BE2C (cell line): ENCODE data around the gene MAP4K2.
"Not testable (repeated sequence)": the region's sequence is repeated elsewhere in the genome, so short reads cannot be mapped to it uniquely, and the experiment has no call there.

Experiments
- DNase-seq: peaks from one replicate; pipeline ENCODE4 v3.0.0-alpha.2; 2020
- H3K27me3 ChIP-seq: fragments of 250-450 bp; sonication (Bioruptor Pico); 2 replicates; pipeline ENCODE4 v1.5.1; 2020; ENCODE audit warnings: mild to moderate bottlenecking
- H3K36me3 ChIP-seq: fragments of 250-450 bp; sonication (Bioruptor Pico); 2 replicates; pipeline ENCODE4 v1.5.1; 2020; ENCODE audit warnings: mild to moderate bottlenecking
- H3K4me1 ChIP-seq: fragments of 250-450 bp; sonication (Bioruptor Pico); 2 replicates; pipeline ENCODE4 v1.5.1; 2020
- H3K4me3 ChIP-seq: 2 replicates; pipeline ENCODE4 v1.5.1; 2011; ENCODE audit warnings: low read depth, low read length
- H3K9me3 ChIP-seq: fragments of 250-450 bp; sonication (Bioruptor Pico); 2 replicates; pipeline ENCODE4 v1.5.1; 2020
- TF ChIP-seq, protein P1 (sequence below): IDR thresholded peaks from 2 replicates; pipeline ENCODE4 v1.5.1; 2012; ENCODE audit warnings: mild to moderate bottlenecking, low read depth, low read length

MAP4K2 gene

DNA sequence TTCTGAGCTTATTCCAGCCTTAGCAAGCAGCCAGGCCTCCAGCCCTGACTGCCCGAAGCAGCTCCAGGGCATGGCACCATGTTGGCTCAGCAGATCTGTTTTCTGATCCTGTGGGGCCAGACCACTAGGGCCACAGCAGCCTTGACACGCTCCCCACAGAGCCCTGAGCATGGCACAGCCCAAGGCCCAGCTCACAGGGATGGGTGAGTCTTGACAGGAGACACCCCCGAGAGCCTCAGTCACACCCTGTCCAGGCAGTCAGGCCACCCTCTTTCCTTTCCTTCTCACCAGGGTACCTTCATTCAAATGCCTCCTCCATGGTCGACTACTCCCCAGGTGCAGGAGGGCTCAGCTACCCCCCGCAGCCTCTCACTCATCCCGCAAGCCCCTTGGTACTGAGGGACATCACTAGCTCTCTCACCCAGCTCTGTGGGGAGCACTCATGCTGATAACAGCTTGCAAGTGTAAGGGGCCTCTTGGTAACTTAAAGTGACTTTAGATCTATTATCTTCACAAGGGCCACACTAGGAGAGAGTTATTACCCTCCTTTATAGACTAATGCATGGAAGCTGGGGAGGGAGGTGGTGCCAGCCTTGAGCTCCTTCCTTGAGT is 45.3 kb upstream of the MAP4K2 start:
- Histone ChIP-seq H3K9me3 (no peaks in the 10 kb centered on the region), H3K4me1 (no peaks in the 10 kb centered on the region), H3K4me3 (no peak overlapping the region), H3K36me3 (no peaks in the 10 kb centered on the region), H3K27me3 (no peaks in the 10 kb centered on the region)
- TF ChIP-seq, protein P1, sequence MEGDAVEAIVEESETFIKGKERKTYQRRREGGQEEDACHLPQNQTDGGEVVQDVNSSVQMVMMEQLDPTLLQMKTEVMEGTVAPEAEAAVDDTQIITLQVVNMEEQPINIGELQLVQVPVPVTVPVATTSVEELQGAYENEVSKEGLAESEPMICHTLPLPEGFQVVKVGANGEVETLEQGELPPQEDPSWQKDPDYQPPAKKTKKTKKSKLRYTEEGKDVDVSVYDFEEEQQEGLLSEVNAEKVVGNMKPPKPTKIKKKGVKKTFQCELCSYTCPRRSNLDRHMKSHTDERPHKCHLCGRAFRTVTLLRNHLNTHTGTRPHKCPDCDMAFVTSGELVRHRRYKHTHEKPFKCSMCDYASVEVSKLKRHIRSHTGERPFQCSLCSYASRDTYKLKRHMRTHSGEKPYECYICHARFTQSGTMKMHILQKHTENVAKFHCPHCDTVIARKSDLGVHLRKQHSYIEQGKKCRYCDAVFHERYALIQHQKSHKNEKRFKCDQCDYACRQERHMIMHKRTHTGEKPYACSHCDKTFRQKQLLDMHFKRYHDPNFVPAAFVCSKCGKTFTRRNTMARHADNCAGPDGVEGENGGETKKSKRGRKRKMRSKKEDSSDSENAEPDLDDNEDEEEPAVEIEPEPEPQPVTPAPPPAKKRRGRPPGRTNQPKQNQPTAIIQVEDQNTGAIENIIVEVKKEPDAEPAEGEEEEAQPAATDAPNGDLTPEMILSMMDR = no peak
- DNase-seq = no peak

DNA sequence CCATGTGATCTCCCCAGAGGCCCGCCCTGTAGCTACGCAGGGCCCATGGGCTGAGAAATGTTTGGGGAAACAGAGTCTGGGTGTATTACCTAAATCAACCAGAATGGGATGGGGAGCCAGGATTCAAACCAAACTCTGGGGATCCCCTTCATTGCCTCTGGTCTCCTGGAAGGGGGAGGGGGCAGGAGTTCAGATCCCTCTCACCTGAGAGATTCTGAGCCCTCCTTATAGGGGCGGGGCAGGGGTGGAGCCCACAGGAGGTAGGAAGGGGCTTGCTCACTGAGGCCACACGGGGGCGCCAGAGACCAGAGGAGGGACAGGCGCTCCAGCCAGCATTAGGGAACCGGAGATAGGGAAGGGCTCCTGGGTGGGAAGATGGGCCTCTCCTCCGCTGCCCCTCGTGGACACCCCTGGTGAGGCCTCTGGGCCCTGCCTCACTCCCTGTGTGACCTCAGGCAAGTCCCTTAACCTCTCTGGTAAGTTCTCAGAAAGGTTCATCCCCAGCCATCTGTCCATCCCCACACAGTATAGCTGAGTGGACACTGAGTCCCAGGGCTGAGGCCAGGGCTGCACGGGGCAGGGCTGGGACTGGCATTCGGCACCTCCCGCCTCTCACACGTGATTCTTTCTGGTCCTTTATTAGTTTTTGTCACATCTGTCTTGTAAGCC is 44.1 kb upstream of the MAP4K2 start:
- H3K36me3 ChIP-seq = no peaks in the 10 kb centered on the region
- DNase-seq = peak; percentile 92
- H3K4me3 ChIP-seq = no peak overlapping the region
- H3K27me3 ChIP-seq = no peaks in the 10 kb centered on the region
- no peaks in the 10 kb centered on the region for H3K4me1 ChIP-seq
- TF ChIP-seq, protein P1 = peak; percentile 78
- no peaks in the 10 kb centered on the region for H3K9me3 ChIP-seq

DNA sequence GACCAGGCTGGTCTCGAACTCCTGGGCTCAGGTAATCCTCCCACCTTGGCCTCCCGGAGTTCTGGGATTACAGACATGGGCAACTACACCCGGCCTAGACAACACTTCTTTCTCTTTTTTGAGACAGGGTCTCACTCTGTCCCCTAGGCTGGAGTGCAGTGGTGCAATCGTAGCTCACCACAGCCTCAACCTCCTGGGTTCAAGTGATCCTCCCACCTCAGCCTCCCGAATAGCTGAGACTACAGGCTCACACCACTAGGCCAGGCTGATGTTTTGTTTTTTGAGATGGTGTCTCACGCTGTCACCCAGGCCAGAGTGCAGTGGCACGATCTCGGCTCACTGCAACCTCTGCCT is 42.7 kb upstream of the MAP4K2 start:
- not testable (repeated sequence) for H3K4me3 ChIP-seq, H3K9me3 ChIP-seq, H3K36me3 ChIP-seq, DNase-seq, H3K4me1 ChIP-seq, H3K27me3 ChIP-seq

DNA sequence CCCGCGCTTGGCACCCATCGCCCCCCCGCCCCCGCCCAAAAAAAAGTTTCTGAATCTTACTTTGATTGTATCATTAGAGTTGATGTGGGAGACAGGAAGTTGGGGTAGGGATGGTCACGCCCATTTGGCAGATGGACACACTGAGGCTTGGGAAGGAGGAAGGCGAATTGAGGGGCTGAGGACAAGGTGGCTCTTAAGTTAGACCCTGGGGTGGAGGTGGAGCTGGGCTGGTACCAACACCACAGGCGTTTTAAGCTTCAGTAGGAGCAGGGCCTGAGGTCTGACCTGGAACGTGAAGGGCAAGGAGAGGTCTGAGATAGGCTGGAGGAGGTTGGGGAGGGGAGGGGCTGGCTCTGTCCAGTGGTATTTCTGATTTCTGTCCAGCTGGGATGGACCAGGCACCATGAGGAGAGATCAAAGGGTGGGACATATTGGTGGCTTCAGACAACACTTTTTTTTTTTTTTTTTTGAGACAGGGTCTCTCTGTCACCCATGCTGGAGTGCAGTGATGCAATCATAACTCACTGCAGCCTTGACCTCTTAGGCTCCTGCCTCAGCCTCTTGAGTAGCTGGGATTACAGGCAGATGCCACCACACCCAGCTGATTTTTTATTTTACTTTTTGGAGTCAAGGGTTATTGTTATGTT is 42.2 kb upstream of the MAP4K2 start:
- no peaks in the 10 kb centered on the region for H3K9me3 ChIP-seq
- H3K4me1 ChIP-seq = no peaks in the 10 kb centered on the region
- no peaks in the 10 kb centered on the region for H3K27me3 ChIP-seq
- H3K4me3 ChIP-seq = no peak overlapping the region
- H3K36me3 ChIP-seq = no peaks in the 10 kb centered on the region
- TF ChIP-seq, protein P1 = no peak
- no peak for DNase-seq

DNA sequence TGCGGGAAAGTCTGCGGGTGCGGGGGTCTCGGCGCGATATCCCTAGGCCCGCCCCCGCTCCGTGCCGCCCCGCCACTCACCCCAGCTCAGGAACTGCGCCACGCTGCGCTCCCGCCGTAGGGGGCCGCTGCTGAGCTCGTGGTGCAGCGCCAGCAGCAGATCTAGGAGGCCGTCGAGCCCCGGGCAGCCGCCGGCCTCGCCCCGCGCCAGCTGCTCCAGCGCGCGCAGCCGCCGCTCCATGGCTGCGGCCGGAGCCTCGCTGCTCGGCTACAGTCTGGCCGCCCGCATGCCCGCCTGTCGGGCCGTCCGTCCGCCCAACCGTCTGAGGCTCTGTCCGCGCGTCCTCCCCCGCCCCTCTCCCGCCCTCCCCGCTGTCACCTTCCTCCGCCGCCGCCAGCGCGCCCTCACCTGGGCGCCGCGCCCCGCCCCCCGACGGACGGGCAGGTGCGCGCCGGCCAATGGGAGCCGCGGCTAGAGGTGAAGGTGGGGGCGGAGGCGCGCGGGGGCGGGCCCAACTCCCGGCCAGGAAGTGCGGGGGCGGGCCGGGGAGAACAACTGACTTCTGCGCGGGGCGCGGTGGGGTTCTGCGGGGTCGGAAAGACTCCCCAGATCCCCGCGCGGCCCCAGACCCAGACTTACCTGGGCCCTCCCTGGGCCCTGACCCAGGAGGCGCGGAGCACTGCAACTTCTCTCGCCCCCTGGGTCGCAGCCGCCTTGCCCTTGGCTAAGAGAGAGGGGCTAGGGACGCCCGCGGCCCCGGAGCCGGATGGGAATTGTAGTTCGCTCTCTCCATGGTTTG is 41.5 kb upstream of the MAP4K2 start, which contains the start of gene CDC42BPG:
Gene CDC42BPG (minus strand): TSS at position 324 of the 799 bp plus-strand sequence. CDS start 84 bp downstream, at position 240.
- DNase-seq = peak; percentile 72
- Histone ChIP-seq H3K4me3 (no peak within 1 kb of the TSS), H3K36me3 (no peaks in the 10 kb centered on the region), H3K27me3 (no peaks in the 10 kb centered on the region), H3K9me3 (no peaks in the 10 kb centered on the region), H3K4me1 (no peaks in the 10 kb centered on the region)
- TF ChIP-seq, protein P1 = peak; percentile 41

DNA sequence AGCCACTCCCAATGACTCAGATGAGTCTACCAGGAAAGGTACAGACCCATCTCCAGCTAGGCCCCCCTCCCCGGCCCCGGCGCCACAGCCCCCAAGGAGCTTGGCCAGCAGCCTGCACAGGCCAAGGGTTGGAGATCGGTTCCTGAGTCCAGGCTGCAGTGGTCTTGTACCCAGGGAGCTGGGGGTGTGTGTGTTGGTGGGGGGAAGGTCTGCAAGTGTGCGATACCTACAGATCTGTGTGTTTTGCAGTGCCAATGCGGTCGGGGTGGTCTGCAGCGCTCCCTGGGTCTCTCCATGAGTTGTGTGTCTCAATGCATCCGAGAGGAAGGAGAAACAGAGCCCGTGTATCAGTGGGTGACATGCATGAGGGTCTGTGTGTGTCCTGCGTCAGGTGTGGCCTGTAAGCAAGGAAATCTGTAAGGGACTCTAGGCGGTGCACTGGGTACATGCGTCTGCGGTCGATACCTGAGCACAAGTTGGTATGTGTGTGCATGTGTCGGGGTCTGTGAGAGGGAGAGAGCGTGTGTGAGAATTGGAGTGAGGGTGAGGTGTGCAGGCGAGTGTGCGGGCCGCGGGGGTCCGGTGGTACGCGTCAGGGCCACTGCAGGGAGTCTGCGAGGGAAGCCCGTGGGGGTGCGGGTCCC is 40.8 kb upstream of the MAP4K2 start:
- no peak for DNase-seq
- H3K4me3 ChIP-seq = no peak overlapping the region
- H3K36me3 ChIP-seq = no peaks in the 10 kb centered on the region
- H3K9me3 ChIP-seq = no peaks in the 10 kb centered on the region
- H3K4me1 ChIP-seq = no peaks in the 10 kb centered on the region
- TF ChIP-seq, protein P1 = no peak
- no peaks in the 10 kb centered on the region for H3K27me3 ChIP-seq
